HL-60 (cell line): Measurements from ENCODE around the gene TMEM231.
"Not testable (repeated sequence)": the region's sequence is repeated elsewhere in the genome, so short reads cannot be mapped to it uniquely, and the experiment has no call there.

Source experiments
- DNase-seq, 2 experiments: peaks; one replicate each; pipeline ENCODE4 v3.0.0-alpha.2; 2010 to 2020; ENCODE audit warnings: low read depth in 1 of 2, low spot score in 1 of 2
- H3K27ac ChIP-seq: fragments of 250-450 bp; sonication (Bioruptor Pico); replicated peaks from 2 replicates; pipeline ENCODE4 v1.5.1; 2020; ENCODE audit warnings: mild to moderate bottlenecking, moderate library complexity
- H3K27me3 ChIP-seq: fragments of 250-450 bp; sonication (Bioruptor Pico); 2 replicates; pipeline ENCODE4 v1.5.1; 2021; ENCODE audit warnings: mild to moderate bottlenecking, moderate library complexity; ENCODE audit not compliant: insufficient read depth, poor library complexity, severe bottlenecking
- H3K4me3 ChIP-seq: replicated peaks from 2 replicates; pipeline ENCODE4 v1.5.1; 2011; ENCODE audit warnings: mild to moderate bottlenecking, control low read depth, low read length; ENCODE audit not compliant: insufficient read depth
- CTCF ChIP-seq: IDR thresholded peaks from one replicate; pipeline ENCODE4 v1.5.1; 2011; ENCODE audit warnings: low read length, control low read depth, inconsistent platforms; ENCODE audit not compliant: insufficient read depth
- GABPA ChIP-seq: IDR thresholded peaks from 2 replicates; pipeline ENCODE4 v1.6.1; 2012; ENCODE audit warnings: low read depth
- POLR2AphosphoS5 ChIP-seq: IDR thresholded peaks from 2 replicates; pipeline ENCODE4 v1.6.1; 2012; ENCODE audit warnings: low read depth
- REST ChIP-seq: IDR thresholded peaks from 2 replicates; pipeline ENCODE4 v1.6.1; 2012; ENCODE audit warnings: low read depth; ENCODE audit not compliant: insufficient replicate concordance
- SPI1 ChIP-seq: IDR thresholded peaks from 2 replicates; pipeline ENCODE4 v1.6.1; 2012; ENCODE audit warnings: low read depth, mild to moderate bottlenecking, borderline replicate concordance

The TMEM231 gene

GRCh38 chr16:75527825-75528299 lies 28.2 kb downstream of the TMEM231 start:
- H3K27me3 ChIP-seq: no peaks in the 10 kb centered on the region
- TF ChIP-seq SPI1: peak; percentile 55; the same call in 1 of the 2 replicates
- no peak for TF ChIP-seq POLR2AphosphoS5
- no peak overlapping the region for H3K27ac ChIP-seq
- H3K4me3 ChIP-seq: no peak overlapping the region
- no peak for DNase-seq

GRCh38 chr16:75526032-75526790 lies 29.8 kb downstream of the TMEM231 start:
- Histone ChIP-seq H3K27ac (no peak overlapping the region), H3K4me3 (no peak overlapping the region), H3K27me3 (no peaks in the 10 kb centered on the region)
- no peak for DNase-seq
- TF ChIP-seq SPI1: no peak
- no peak for TF ChIP-seq POLR2AphosphoS5
- no peak for TF ChIP-seq GABPA
- TF ChIP-seq CTCF: no peak
- TF ChIP-seq REST: no peak

GRCh38 chr16:75519175-75519574 lies 36.9 kb downstream of the TMEM231 start:
- no peak for TF ChIP-seq POLR2AphosphoS5
- TF ChIP-seq SPI1: no peak
- DNase-seq: no peak
- Histone ChIP-seq H3K27me3 (peaks cover 6% of the 10 kb centered on the region), H3K4me3 (no peak overlapping the region), H3K27ac (no peak overlapping the region)

GRCh38 chr16:75516189-75516966 lies 39.7 kb downstream of the TMEM231 start:
- DNase-seq, H3K27me3 ChIP-seq: not testable (repeated sequence)
- H3K27ac ChIP-seq: peak overlapping the region; percentile 48
- peak overlapping the region; percentile 70 for H3K4me3 ChIP-seq

- Histone ChIP-seq H3K4me3 (no peak overlapping the region), H3K27me3 (peaks cover 6% of the 10 kb centered on the region), H3K27ac (no peak overlapping the region)
- no peak for DNase-seq
- TF ChIP-seq REST (no peak), CTCF (no peak), GABPA (no peak)
Observed at GRCh38 chr16:75514296-75514695, 41.8 kb downstream of the TMEM231 start.
